DOHH2 (cell line): Measurements from ENCODE around the gene USP28.

Source experiments
- CTCF ChIP-seq: fragments of 200-600 bp; sonication (generic); IDR thresholded peaks from one replicate; pipeline ENCODE4 v1.5.1; 2014; ENCODE audit warnings: antibody characterized with exemption, mild to moderate bottlenecking, low read depth, low read length; ENCODE audit not compliant: poor library complexity, severe bottlenecking
- EZH2phosphoT487 ChIP-seq: fragments of 200-600 bp; sonication (generic); IDR thresholded peaks from 2 replicates; pipeline ENCODE4 v1.6.1; 2017; ENCODE audit warnings: borderline replicate concordance, mild to moderate bottlenecking, antibody characterized with exemption, low read length, moderate library complexity, mixed read lengths

- TF ChIP-seq CTCF, result no peak
- no peak for TF ChIP-seq EZH2phosphoT487
Observed at GRCh38 chr11:113895367-113896155, 20.2 kb upstream of the USP28 start.
